Suprapubic skin (tissue), 4 donors: ENCODE results near the gene PLIN3.

Source experiments
- EP300 ChIP-seq: sonication (generic); formaldehyde crosslinking; IDR thresholded peaks from one replicate; pipeline ENCODE4 v1.6.1; 2017; ENCODE audit warnings: antibody characterized with exemption
- POLR2AphosphoS5 ChIP-seq, 3 donors: sonication (generic); formaldehyde crosslinking; IDR thresholded peaks; one replicate each; pipeline ENCODE4 v1.6.1; 2017; ENCODE audit warnings: antibody characterized with exemption in 3 of 3
- TF ChIP-seq, protein P1 (sequence below), 2 donors: fragments of 200-600 bp in 1 of 2; fragments of 450-650 bp in 1 of 2; sonication (generic) in 1 of 2; IDR thresholded peaks; one replicate each; pipeline ENCODE4 v1.5.1; 2016 to 2019; ENCODE audit warnings: antibody characterized with exemption in 2 of 2, mild to moderate bottlenecking in 1 of 2, moderate library complexity in 1 of 2

DNA sequence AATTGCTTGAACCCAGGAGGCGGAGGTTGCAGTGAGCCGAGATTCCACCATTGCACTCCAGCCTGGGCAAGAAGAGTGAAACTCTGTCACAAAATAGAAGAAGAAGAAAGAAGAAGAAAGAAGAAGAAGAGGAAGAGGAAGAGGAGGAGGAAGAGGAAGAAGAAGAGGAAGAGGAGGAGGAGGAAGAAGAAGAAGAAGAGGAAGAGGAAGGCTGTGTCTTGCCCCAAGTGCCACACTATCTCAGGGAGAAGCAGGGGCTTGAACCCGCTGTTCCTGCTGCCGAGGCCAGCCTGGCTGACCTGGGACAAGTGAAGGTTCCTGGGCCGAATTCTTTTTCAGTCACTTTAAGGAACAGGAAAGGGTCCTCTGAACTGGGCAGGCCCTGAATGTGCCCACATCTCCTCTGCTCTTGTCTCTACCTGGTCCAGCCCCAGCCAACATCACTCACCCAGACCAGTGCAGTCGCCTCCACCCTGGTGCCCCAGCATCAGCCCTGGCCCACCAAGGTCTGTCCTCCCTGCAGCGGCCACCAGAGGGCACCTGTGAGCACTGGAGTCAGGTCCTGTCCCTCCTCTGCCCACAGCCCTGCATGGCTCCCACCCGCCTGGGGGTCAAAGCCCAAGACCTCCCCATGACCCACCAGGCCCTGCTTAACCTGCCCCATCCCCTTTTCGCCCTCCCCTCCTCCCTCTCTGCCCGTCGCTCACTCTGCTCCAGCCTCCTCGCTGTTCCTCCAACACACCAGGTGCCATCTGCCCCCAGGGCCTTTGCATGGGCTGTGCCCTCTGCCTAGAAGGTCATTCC is 55.9 kb downstream of the PLIN3 start:
- TF ChIP-seq, protein P1, sequence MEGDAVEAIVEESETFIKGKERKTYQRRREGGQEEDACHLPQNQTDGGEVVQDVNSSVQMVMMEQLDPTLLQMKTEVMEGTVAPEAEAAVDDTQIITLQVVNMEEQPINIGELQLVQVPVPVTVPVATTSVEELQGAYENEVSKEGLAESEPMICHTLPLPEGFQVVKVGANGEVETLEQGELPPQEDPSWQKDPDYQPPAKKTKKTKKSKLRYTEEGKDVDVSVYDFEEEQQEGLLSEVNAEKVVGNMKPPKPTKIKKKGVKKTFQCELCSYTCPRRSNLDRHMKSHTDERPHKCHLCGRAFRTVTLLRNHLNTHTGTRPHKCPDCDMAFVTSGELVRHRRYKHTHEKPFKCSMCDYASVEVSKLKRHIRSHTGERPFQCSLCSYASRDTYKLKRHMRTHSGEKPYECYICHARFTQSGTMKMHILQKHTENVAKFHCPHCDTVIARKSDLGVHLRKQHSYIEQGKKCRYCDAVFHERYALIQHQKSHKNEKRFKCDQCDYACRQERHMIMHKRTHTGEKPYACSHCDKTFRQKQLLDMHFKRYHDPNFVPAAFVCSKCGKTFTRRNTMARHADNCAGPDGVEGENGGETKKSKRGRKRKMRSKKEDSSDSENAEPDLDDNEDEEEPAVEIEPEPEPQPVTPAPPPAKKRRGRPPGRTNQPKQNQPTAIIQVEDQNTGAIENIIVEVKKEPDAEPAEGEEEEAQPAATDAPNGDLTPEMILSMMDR (IDR thresholded peaks at IDR 0.05), result peak; percentile 78 to 89
- TF ChIP-seq POLR2AphosphoS5 (IDR thresholded peaks at IDR 0.05) (no peak), EP300 (no peak)
